RWPE1 (cell line): ENCODE results near the gene MFSD1.

Source experiments
- CTCF ChIA-PET: fragments of 350-600 bp; sonication (Branson Sonifier 250); formaldehyde crosslinking; extraction: SDS; loops from one replicate; lab custom pipeline; 2021; lab: Yijun Ruan, JAX
- POLR2A ChIA-PET: fragments of 400-600 bp; formaldehyde crosslinking; extraction: SDS; loops from one replicate; lab custom pipeline; 2020; ENCODE audit warnings: antibody characterized with exemption; ENCODE audit not compliant: low non-redundant PET; lab: Yijun Ruan, JAX
- DNase-seq: peaks from one replicate; pipeline ENCODE4 v3.0.0; 2012; ENCODE audit warnings: low spot score
- H3K27ac ChIP-seq: fragments of 450-650 bp; 2 replicates; pipeline ENCODE4 v1.5.1; 2017
- TF ChIP-seq, protein P1 (sequence below): fragments of 450-650 bp; conservative IDR thresholded peaks from 2 replicates; pipeline ENCODE4 v1.5.1; 2017; ENCODE audit warnings: low read depth, mild to moderate bottlenecking

MFSD1 gene

DNA sequence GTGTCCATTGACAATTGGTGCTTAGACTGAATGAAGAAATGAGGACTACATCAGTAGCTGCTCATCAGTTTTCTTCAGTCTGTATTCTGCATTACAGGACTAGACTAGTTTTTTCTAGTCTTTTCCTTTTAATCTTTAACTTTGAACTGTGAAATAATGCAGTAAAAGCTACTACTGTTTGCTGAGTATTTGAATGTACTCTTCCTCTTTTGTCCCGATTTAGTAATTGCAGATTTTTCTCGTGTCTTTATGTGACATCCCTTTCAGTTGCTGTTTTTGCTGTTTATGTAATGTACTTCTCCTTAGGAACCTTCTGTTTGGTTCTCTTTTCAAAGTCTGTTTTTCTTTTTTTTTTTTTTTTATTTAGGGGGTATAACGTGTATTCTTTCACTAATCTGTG, 17.4 kb downstream of the MFSD1 start:
- ChIA-PET POLR2A (no interaction called here), CTCF (no interaction called here)
- H3K27ac ChIP-seq: no peak overlapping the region
- TF ChIP-seq, protein P1, sequence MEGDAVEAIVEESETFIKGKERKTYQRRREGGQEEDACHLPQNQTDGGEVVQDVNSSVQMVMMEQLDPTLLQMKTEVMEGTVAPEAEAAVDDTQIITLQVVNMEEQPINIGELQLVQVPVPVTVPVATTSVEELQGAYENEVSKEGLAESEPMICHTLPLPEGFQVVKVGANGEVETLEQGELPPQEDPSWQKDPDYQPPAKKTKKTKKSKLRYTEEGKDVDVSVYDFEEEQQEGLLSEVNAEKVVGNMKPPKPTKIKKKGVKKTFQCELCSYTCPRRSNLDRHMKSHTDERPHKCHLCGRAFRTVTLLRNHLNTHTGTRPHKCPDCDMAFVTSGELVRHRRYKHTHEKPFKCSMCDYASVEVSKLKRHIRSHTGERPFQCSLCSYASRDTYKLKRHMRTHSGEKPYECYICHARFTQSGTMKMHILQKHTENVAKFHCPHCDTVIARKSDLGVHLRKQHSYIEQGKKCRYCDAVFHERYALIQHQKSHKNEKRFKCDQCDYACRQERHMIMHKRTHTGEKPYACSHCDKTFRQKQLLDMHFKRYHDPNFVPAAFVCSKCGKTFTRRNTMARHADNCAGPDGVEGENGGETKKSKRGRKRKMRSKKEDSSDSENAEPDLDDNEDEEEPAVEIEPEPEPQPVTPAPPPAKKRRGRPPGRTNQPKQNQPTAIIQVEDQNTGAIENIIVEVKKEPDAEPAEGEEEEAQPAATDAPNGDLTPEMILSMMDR: no peak
- no peak for DNase-seq

DNA sequence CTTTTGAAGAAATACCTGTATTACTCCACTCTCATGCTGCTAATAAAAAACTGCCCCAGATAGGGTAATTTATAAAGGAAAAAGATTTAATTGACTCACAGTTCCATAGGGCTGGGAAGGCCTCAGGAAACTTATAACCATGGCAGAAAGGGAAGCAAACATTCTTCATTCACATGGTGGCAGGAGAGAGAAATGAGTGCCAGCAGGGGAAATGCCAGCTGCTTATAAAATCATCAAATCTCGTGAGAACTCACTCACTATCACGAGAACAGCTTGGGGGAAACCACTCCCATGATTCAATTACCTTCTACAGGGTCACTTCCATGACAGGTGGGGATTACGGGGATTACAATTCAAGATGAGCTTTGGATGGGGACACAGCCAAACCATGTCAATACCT, 18.7 kb downstream of the MFSD1 start:
- TF ChIP-seq, protein P1: no peak
- no peak for DNase-seq
- ChIA-PET CTCF (no interaction called here), POLR2A (no interaction called here)
- no peak overlapping the region for H3K27ac ChIP-seq

DNA sequence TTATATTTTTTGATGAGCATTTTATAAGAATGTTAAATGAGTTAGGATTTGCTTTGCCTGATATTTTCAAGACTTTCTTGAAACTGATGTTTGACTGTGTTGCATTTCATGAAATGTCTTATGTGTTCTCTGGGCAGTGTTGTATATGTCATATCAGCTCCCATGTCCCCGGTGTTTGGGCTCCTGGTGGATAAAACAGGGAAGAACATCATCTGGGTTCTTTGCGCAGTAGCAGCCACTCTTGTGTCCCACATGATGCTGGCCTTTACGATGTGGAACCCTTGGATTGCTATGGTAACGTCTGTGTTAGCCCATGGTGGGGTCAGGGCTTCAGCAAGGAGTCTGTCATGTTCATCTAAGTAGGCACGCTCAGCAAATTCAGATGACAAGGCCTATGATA, 20.0 kb downstream of the MFSD1 start:
- TF ChIP-seq, protein P1: no peak
- POLR2A ChIA-PET: no interaction called here
- no peak for DNase-seq
- CTCF ChIA-PET: no interaction called here
- no peak overlapping the region for H3K27ac ChIP-seq

DNA sequence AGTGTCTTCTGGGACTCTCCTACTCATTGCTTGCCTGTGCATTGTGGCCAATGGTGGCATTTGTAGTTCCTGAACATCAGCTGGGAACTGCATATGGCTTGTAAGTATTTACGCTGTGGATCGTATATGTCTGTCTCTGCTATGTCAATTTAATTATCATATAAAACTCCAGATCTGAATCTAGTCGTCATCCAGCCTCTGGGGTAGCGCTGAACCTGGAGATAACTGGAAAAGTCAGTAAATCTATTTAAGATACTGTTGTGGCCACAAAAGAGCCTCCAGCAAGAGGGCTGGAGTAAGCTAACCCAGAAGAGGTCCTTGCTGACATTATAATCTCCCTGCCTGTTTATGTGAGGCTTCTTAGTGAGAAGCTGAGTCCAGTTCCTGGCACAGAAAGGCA, 21.6 kb downstream of the MFSD1 start:
- CTCF ChIA-PET: interaction anchor here (0.5 kb wide), 1 partner anchor 32 kb away, joined by 3 read pairs; no protein-coding TSS in a partner anchor
- POLR2A ChIA-PET: no interaction called here
- no peak for DNase-seq
- TF ChIP-seq, protein P1: no peak
- H3K27ac ChIP-seq: no peak overlapping the region

DNA sequence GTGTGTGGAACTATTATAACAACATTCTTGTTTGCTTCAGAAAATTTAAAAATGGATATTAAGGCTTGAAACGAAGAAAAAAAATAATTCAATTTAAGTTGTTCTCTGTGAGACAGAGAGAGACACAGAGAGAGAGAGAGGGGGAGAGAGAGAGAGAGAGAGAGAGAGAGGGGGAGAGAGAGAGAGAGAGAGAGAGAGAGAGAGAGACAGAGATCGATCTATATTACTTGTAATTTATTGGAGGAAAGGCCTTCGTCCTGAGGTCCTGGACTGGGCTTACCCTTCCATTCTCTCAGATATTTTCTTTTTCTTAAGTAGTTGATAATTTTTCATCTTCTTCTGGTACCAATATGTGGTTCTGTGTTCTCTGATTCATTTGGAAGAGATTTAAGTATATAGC, 25.9 kb downstream of the MFSD1 start:
- no peak overlapping the region for H3K27ac ChIP-seq
- no peak for DNase-seq
- TF ChIP-seq, protein P1: no peak
- ChIA-PET CTCF (no interaction called here), POLR2A (no interaction called here)

DNA sequence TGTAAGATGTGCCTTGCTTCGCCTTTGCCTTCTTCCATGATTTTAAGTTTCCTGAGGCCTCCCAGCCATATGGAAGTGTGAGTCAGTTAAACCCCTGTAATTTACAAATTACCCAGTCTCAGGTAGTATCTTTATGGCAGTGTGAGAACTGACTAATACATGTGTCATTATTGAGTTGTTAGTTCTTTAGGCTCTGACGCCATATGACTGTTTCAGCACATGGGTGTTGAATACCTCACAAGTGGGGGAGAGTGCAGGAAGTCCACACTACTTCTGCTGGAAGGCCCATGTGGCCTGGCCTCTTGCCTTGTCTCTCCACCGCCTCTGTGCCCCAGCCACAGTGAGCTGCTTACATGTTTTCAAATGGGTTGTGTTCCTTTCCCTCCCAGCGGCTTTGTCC, 28.5 kb downstream of the MFSD1 start:
- H3K27ac ChIP-seq: no peak overlapping the region
- TF ChIP-seq, protein P1: no peak
- POLR2A ChIA-PET: no interaction called here
- CTCF ChIA-PET: no interaction called here
- DNase-seq: peak; percentile 59

DNA sequence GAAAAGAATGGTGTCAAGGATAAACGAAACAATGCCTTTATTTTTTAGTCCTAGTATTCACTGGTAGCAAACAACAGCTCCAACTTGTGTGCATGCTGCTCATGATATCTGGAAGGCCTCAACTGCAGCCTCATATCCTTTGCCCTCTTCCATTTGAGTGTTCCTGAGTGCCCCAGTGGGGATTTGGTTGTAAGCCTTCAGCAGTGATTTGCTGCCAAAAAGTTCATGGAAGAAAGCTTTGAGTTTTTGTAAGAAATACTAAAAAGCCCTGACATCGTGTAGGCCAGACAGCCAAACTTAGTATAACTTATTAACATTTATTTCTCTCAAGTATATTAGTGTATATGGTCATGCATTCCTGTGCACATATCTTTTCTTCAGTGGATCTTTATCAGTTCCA, 30.0 kb downstream of the MFSD1 start:
- CTCF ChIA-PET: no interaction called here
- no peak overlapping the region for H3K27ac ChIP-seq
- TF ChIP-seq, protein P1: no peak
- no peak for DNase-seq
- POLR2A ChIA-PET: no interaction called here
